OCI-LY1 (cell line): Measurements from ENCODE around the gene GRHPR.

Experiments
- H2AFZ ChIP-seq: fragments of 200-600 bp; sonication (generic), shearing (Covaris generic); 2 replicates; pipeline ENCODE4 v1.6.0; 2014; ENCODE audit warnings: antibody characterized with exemption, mild to moderate bottlenecking, low read length
- H3F3A ChIP-seq: fragments of 200-600 bp; sonication (generic), shearing (Covaris generic); 2 replicates; pipeline ENCODE4 v1.6.0; 2014; ENCODE audit warnings: mild to moderate bottlenecking, antibody characterized with exemption, low read length, moderate library complexity; ENCODE audit not compliant: insufficient read depth
- H3K27ac ChIP-seq: fragments of 200-600 bp; sonication (generic); 2 replicates; pipeline ENCODE4 v1.5.1; 2014; ENCODE audit warnings: low read length, mixed run types, mild to moderate bottlenecking, low read depth; ENCODE audit not compliant: poor library complexity, severe bottlenecking
- H3K27me3 ChIP-seq: fragments of 200-600 bp; sonication (generic); 2 replicates; pipeline ENCODE4 v1.6.0; 2014; ENCODE audit warnings: antibody characterized with exemption, mild to moderate bottlenecking, low read length, moderate library complexity; ENCODE audit not compliant: insufficient read depth
- H3K36me3 ChIP-seq: fragments of 200-600 bp; sonication (generic); 2 replicates; pipeline ENCODE4 v1.6.1; 2014; ENCODE audit warnings: mild to moderate bottlenecking, antibody characterized with exemption, low read length, moderate library complexity, mixed read lengths; ENCODE audit not compliant: insufficient read depth
- H3K4me1 ChIP-seq: fragments of 200-600 bp; sonication (generic); 2 replicates; pipeline ENCODE4 v1.5.1; 2014; ENCODE audit warnings: mild to moderate bottlenecking, low read length, moderate library complexity; ENCODE audit not compliant: insufficient read depth, severe bottlenecking
- H3K4me2 ChIP-seq: fragments of 200-600 bp; sonication (generic), shearing (Covaris generic); 2 replicates; pipeline ENCODE4 v1.6.1; 2014; ENCODE audit warnings: low read length
- H3K4me3 ChIP-seq: fragments of 200-600 bp; sonication (generic); 2 replicates; pipeline ENCODE4 v1.5.1; 2014; ENCODE audit warnings: low read length, low read depth, mild to moderate bottlenecking, mixed read lengths; ENCODE audit not compliant: poor library complexity, severe bottlenecking
- H3K79me2 ChIP-seq: fragments of 200-600 bp; shearing (Covaris generic); 2 replicates; pipeline ENCODE4 v1.6.1; 2016; ENCODE audit warnings: mixed run types, low read length, mixed read lengths; ENCODE audit not compliant: insufficient read depth
- H3K9ac ChIP-seq: fragments of 200-600 bp; sonication (generic), shearing (Covaris generic); 2 replicates; pipeline ENCODE4 v1.6.1; 2014; ENCODE audit warnings: mild to moderate bottlenecking, low read length, mixed read lengths
- H3K9me2 ChIP-seq: fragments of 200-600 bp; sonication (generic), shearing (Covaris generic); 2 replicates; pipeline ENCODE4 v1.6.1; 2014; ENCODE audit warnings: low read depth, mild to moderate bottlenecking, low read length, mixed read lengths
- H3K9me3 ChIP-seq: fragments of 200-600 bp; shearing (Covaris generic); 2 replicates; pipeline ENCODE4 v1.6.1; 2014; ENCODE audit warnings: low read length, mixed read lengths
- H4K20me1 ChIP-seq: fragments of 200-600 bp; sonication (generic), shearing (Covaris generic); 2 replicates; pipeline ENCODE4 v1.6.0; 2016; ENCODE audit warnings: mild to moderate bottlenecking, low read length; ENCODE audit not compliant: insufficient read depth
- CTCF ChIP-seq: fragments of 200-600 bp; sonication (generic), shearing (Covaris generic); IDR thresholded peaks from 2 replicates; pipeline ENCODE4 v1.5.1; 2017; ENCODE audit warnings: mild to moderate bottlenecking, antibody characterized with exemption, low read length, moderate library complexity, mixed read lengths
- EZH2 ChIP-seq: fragments of 200-600 bp; sonication (generic), shearing (Covaris generic); IDR thresholded peaks from 2 replicates; pipeline ENCODE4 v1.8.0; 2017; ENCODE audit warnings: borderline replicate concordance, mixed run types, mild to moderate bottlenecking, antibody characterized with exemption, low read length, moderate library complexity, mixed read lengths

The GRHPR gene

GRCh38 chr9:37444890-37445289 lies 22.4 kb downstream of the GRHPR start:
- H3K79me2 ChIP-seq = peaks cover 30% of the 10 kb centered on the region
- H3K4me1 ChIP-seq = peaks cover 6% of the 10 kb centered on the region
- H3K36me3 ChIP-seq = peaks cover 71% of the 10 kb centered on the region

GRCh38 chr9:37445832-37446231 lies 23.3 kb downstream of the GRHPR start:
- Histone ChIP-seq H3K36me3 (peaks cover 69% of the 10 kb centered on the region), H3K27ac (no peak overlapping the region), H3K27me3 (no peaks in the 10 kb centered on the region), H3F3A (no peaks in the 10 kb centered on the region), H3K9me2 (no peaks in the 10 kb centered on the region), H3K79me2 (peaks cover 36% of the 10 kb centered on the region), H3K9ac (no peak overlapping the region), H4K20me1 (no peaks in the 10 kb centered on the region), H3K9me3 (no peaks in the 10 kb centered on the region), H3K4me2 (no peak overlapping the region), H3K4me1 (peaks cover 7% of the 10 kb centered on the region), H2AFZ (no peak overlapping the region), H3K4me3 (no peak overlapping the region)
- TF ChIP-seq EZH2 = no peak
- TF ChIP-seq CTCF = no peak

More at GRCh38 chr9:37444890-37445289, 22.4 kb downstream of the GRHPR start:
- Histone ChIP-seq H3K9me2 (no peaks in the 10 kb centered on the region), H3K4me3 (no peak overlapping the region), H4K20me1 (no peaks in the 10 kb centered on the region), H3F3A (no peaks in the 10 kb centered on the region), H3K9me3 (no peaks in the 10 kb centered on the region), H3K4me2 (no peak overlapping the region), H2AFZ (no peak overlapping the region), H3K27ac (no peak overlapping the region), H3K27me3 (no peaks in the 10 kb centered on the region), H3K9ac (no peak overlapping the region)
- TF ChIP-seq CTCF = no peak
- TF ChIP-seq EZH2 = no peak

GRCh38 chr9:37446401-37446800 lies 23.9 kb downstream of the GRHPR start:
- Histone ChIP-seq H3K27ac (no peak overlapping the region), H2AFZ (no peak overlapping the region), H3K27me3 (no peaks in the 10 kb centered on the region), H4K20me1 (no peaks in the 10 kb centered on the region), H3K9ac (no peak overlapping the region), H3K9me2 (no peaks in the 10 kb centered on the region), H3K79me2 (peaks cover 41% of the 10 kb centered on the region), H3F3A (no peaks in the 10 kb centered on the region), H3K36me3 (peaks cover 63% of the 10 kb centered on the region), H3K4me1 (peaks cover 7% of the 10 kb centered on the region), H3K4me2 (no peak overlapping the region), H3K9me3 (no peaks in the 10 kb centered on the region), H3K4me3 (no peak overlapping the region)
- TF ChIP-seq CTCF (no peak), EZH2 (no peak)
